ENCODE results near the gene BCAP31.

DNA sequence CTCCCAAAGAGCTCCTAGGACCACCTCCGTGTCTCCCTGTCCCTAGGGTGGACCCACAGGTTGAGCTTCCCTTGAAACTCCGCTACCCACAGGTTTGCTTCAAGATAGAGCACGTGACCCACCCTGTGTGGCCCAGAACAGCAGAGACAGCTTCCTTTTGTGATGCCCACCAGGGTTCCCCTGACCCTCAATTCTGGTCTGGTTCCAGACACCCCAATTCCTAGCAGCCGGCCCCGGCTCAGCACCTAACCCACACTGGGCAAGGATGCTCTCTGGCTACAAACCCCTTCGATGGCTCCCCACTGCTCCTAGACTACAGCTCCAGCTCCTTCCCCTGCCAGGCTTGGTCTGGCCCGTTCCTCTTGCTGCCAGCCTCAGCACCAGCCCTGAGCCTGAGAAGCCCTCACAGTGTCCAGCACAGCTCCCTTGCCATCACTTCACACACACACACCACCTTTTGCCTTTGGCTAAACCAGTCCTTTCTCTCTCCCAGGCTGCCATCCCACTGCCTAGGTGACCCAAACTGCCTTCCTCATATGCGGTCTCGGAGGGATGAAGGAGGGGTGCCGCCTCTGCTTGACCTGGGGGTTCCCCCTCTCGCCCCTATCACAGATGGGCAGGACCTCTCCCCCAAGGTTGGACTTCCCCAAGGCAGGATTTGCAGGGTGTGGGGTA, 56.8 kb downstream of the BCAP31 start:
- no peak for TF ChIP-seq POLR2A (IDR thresholded peaks at IDR 0.05; ENCODE audit: low read depth, low read length)
- no peak for TF ChIP-seq POLR2AphosphoS5 (IDR thresholded peaks at IDR 0.05; ENCODE audit: low read depth, low read length)
- no peak for TF ChIP-seq TAF1 (IDR thresholded peaks at IDR 0.05; ENCODE audit: borderline replicate concordance, low read depth, low read length)
